ENCODE data around the gene ECSIT. TPM values are rescaled to one million over a fixed set of nuclear protein-coding genes. Genes with fewer than 3 reads are reported as not detected.

ECSIT gene
- total and polyA plus RNA-seq, 2 donors (not counting 1 experiment from before 2014, with no cell fraction given) = 45.6 to 63.1 TPM

DNA sequence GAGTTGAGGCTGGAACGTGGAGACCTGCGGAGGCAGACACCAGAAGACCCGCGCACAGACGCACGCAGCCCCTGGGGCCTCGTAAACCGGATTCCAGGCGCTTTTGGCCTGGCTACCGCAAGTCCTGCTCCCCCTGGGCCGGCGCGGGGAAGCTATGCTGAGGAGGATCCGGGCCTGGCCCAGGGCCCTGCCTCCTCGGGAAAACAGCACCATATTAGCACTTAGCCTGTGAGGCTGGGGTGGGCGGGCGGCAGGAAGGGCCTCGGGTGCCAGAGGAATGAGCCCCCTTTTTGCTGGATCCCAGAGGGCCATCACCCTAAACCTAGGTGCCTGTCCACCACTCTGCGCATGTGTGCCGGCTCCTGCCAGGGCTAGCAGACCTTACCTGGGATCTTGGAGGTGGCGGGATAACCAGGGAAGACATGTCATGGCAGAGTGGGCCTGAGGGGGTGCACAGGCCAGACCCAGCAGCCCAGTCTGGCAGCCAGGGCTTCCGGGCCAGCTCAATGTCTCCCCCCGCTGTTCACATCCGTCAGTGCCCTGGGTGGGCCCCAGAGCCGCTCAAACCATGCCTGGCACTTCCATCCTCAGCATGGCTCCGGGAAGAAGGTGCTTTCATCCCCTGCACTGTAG, 22.8 kb upstream of the ECSIT start:
- H2AFZ ChIP-seq (ENCODE audit: insufficient read depth, low read depth, low read length, poor library complexity, severe bottlenecking) = no peak overlapping the region
- H3K4me2 ChIP-seq (replicated peaks; ENCODE audit: low read depth, low read length, poor library complexity, severe bottlenecking) = no peak overlapping the region
- peaks cover 22 to 39% of the 10 kb centered on the region in 2 donors for H3K4me1 ChIP-seq (ENCODE audit: control insufficient read depth in 2 of 2, insufficient read depth in 2 of 2, low read length in 2 of 2)
- no peaks in the 10 kb centered on the region for H3K27me3 ChIP-seq (replicated peaks in 1 of 4; ENCODE audit: control extremely low read depth in 1 of 4, control insufficient read depth in 3 of 4, insufficient read depth in 4 of 4, low read length in 3 of 4)
- H3K27ac ChIP-seq (ENCODE audit: low read length in 2 of 2) = no peak overlapping the region
- Mint-ChIP-seq H3K9me3 (ENCODE audit: insufficient read depth) (no peaks in the 10 kb centered on the region), H3K4me3 (no peak overlapping the region), H3K27me3 (no peaks in the 10 kb centered on the region), H3K4me1 (peaks cover 38% of the 10 kb centered on the region), H3K27ac (no peak overlapping the region)
- H3K9me3 ChIP-seq (ENCODE audit: control extremely low read depth in 1 of 3, control insufficient read depth in 2 of 3, insufficient read depth in 1 of 3, low read length in 2 of 3) = no peaks in the 10 kb centered on the region
- peaks cover 0 to 34% of the 10 kb centered on the region in 2 experiments for H3K36me3 ChIP-seq (replicated peaks in 1 of 2; ENCODE audit: control extremely low read depth in 1 of 2, control insufficient read depth in 1 of 2, extremely low read depth in 1 of 2, insufficient read depth in 2 of 2, low read length in 1 of 2)
- peaks cover 10% of the 10 kb centered on the region for H3K79me2 ChIP-seq (ENCODE audit: control insufficient read depth, insufficient read depth, low read length)
- 94% methylated on average over 24 of the region's 26 CpGs for WGBS (ENCODE audit: insufficient coverage)
- peaks cover 31% of the 10 kb centered on the region for H4K20me1 ChIP-seq (ENCODE audit: control insufficient read depth, insufficient read depth, low read length, poor library complexity, severe bottlenecking)
- H3K4me3 ChIP-seq (ENCODE audit: control extremely low read depth in 1 of 5, extremely low read depth in 1 of 5, insufficient read depth in 1 of 5, low read depth in 2 of 5, low read length in 4 of 5) = no peak overlapping the region
- POLR2A ChIA-PET = interaction anchor here (0.6 kb wide), 1 partner anchor 40 kb away, joined by 4 read pairs; no protein-coding TSS in a partner anchor
- no peak for ATAC-seq (ENCODE audit: low read depth)
- no peak overlapping the region for H3K9ac ChIP-seq (ENCODE audit: low read length)
- intact Hi-C loops (cut with micrococcal nuclease) = no loop called here
- DNase-seq = no peak
- TF ChIP-seq, protein P1, sequence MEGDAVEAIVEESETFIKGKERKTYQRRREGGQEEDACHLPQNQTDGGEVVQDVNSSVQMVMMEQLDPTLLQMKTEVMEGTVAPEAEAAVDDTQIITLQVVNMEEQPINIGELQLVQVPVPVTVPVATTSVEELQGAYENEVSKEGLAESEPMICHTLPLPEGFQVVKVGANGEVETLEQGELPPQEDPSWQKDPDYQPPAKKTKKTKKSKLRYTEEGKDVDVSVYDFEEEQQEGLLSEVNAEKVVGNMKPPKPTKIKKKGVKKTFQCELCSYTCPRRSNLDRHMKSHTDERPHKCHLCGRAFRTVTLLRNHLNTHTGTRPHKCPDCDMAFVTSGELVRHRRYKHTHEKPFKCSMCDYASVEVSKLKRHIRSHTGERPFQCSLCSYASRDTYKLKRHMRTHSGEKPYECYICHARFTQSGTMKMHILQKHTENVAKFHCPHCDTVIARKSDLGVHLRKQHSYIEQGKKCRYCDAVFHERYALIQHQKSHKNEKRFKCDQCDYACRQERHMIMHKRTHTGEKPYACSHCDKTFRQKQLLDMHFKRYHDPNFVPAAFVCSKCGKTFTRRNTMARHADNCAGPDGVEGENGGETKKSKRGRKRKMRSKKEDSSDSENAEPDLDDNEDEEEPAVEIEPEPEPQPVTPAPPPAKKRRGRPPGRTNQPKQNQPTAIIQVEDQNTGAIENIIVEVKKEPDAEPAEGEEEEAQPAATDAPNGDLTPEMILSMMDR (IDR thresholded peaks at IDR 0.05) = no peak
- TF ChIP-seq EZH2 (IDR thresholded peaks at IDR 0.05; ENCODE audit: borderline replicate concordance, insufficient read depth, low read depth, low read length, poor library complexity, severe bottlenecking) = no peak
- CTCF ChIA-PET = no interaction called here

DNA sequence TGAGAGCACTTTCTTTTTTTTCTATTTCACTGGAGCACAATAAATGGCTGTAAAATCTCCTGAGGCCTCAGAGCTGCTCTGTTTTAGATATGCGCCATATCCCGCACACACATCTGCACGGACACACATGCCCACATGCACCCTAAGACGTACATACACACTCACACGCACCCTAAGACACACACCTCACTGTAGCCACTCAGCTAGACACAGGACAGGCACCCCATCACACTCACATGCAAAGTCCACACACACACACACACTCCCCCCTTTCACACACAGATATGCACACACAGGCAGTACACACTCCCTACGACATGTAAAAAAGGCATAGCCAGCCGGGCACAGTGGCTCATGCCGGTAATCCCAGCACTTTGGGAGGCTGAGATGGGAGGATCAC, 21.3 kb upstream of the ECSIT start:
- no peaks in the 10 kb centered on the region for H3K9me3 Mint-ChIP-seq (ENCODE audit: insufficient read depth)
- H3K79me2 ChIP-seq (ENCODE audit: control insufficient read depth, insufficient read depth, low read length) = no peaks in the 10 kb centered on the region
- H3K36me3 ChIP-seq (replicated peaks in 1 of 2; ENCODE audit: control extremely low read depth in 1 of 2, control insufficient read depth in 1 of 2, extremely low read depth in 1 of 2, insufficient read depth in 2 of 2, low read length in 1 of 2) = peaks cover 0 to 30% of the 10 kb centered on the region in 2 experiments
- no peaks in the 10 kb centered on the region for H3K27me3 Mint-ChIP-seq
- no peaks in the 10 kb centered on the region for H3K9me3 ChIP-seq (ENCODE audit: control extremely low read depth in 1 of 3, control insufficient read depth in 2 of 3, insufficient read depth in 1 of 3, low read length in 2 of 3)
- no peak overlapping the region for H3K4me3 ChIP-seq (ENCODE audit: control extremely low read depth in 1 of 5, extremely low read depth in 1 of 5, insufficient read depth in 1 of 5, low read depth in 2 of 5, low read length in 4 of 5)
- H3K27ac Mint-ChIP-seq = peak overlapping the region; percentile 26
- H2AFZ ChIP-seq (ENCODE audit: insufficient read depth, low read depth, low read length, poor library complexity, severe bottlenecking) = no peak overlapping the region
- peaks cover 17% of the 10 kb centered on the region for H4K20me1 ChIP-seq (ENCODE audit: control insufficient read depth, insufficient read depth, low read length, poor library complexity, severe bottlenecking)
- no peaks in the 10 kb centered on the region for H3K27me3 ChIP-seq (replicated peaks in 1 of 4; ENCODE audit: control extremely low read depth in 1 of 4, control insufficient read depth in 3 of 4, insufficient read depth in 4 of 4, low read length in 3 of 4)
- H3K4me1 ChIP-seq (ENCODE audit: control insufficient read depth in 2 of 2, insufficient read depth in 2 of 2, low read length in 2 of 2) = peaks cover 19 to 33% of the 10 kb centered on the region in 2 donors
- DNase-seq (no peak), ATAC-seq (ENCODE audit: low read depth) (no peak)
- intact Hi-C loops (cut with micrococcal nuclease) = no loop called here
- H3K27ac ChIP-seq (ENCODE audit: low read length in 2 of 2) = no peak overlapping the region
- POLR2A ChIA-PET = no interaction called here
- no peak for TF ChIP-seq EZH2 (IDR thresholded peaks at IDR 0.05; ENCODE audit: borderline replicate concordance, insufficient read depth, low read depth, low read length, poor library complexity, severe bottlenecking)
- TF ChIP-seq, protein P1 (IDR thresholded peaks at IDR 0.05) = no peak
- H3K4me1 Mint-ChIP-seq = peaks cover 28% of the 10 kb centered on the region
- CTCF ChIA-PET = no interaction called here
- no peak overlapping the region for H3K4me2 ChIP-seq (replicated peaks; ENCODE audit: low read depth, low read length, poor library complexity, severe bottlenecking)
- no peak overlapping the region for H3K9ac ChIP-seq (ENCODE audit: low read length)
- H3K4me3 Mint-ChIP-seq = no peak overlapping the region
- 96% methylated on average over 7 of the region's 8 CpGs for WGBS (ENCODE audit: insufficient coverage)

Measured in B cell (primary cell).